ENCODE data around the gene ISX. TPM values are rescaled to one million over a fixed set of nuclear protein-coding genes. Genes with fewer than 3 reads are reported as not detected.

The ISX gene
- total and polyA plus RNA-seq, 2 donors (not counting 1 experiment from before 2014, with no cell fraction given), result not detected

DNA sequence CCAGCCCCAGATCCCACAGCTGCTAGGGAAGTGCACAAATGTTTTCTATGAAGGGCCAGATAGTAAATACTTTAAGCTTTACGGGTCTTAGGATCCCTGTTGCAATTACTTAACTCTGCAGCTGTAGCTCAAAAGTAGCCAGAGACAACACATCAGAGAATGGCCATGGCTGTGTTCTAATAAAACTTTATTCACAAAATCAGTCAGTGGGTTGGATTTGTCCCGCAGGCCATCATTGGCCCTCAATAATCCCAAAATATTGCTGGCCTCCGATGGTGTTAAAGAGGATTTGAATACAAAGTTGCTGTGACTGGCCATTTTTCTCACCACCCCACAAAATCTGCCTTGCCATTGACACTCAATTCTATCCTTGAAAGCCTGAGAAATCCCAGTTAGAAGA lies 49.6 kb downstream of the ISX start:
- intact Hi-C loops (cut with micrococcal nuclease), result no loop called here
- ATAC-seq (ENCODE audit: low read depth), result no peak
- H3K27me3 ChIP-seq (replicated peaks in 1 of 4; ENCODE audit: control extremely low read depth in 1 of 4, control insufficient read depth in 3 of 4, insufficient read depth in 4 of 4, low read length in 3 of 4), result peaks cover 0 to 3% (median 0%) of the 10 kb centered on the region in 4 experiments
- no peaks in the 10 kb centered on the region for H3K9me3 ChIP-seq (ENCODE audit: control extremely low read depth in 1 of 3, control insufficient read depth in 2 of 3, insufficient read depth in 1 of 3, low read length in 2 of 3)
- H3K4me1 ChIP-seq (ENCODE audit: control insufficient read depth in 2 of 2, insufficient read depth in 2 of 2, low read length in 2 of 2), result no peaks in the 10 kb centered on the region
- POLR2A ChIA-PET, result no interaction called here
- no peak for DNase-seq
- H3K4me1 Mint-ChIP-seq, result no peaks in the 10 kb centered on the region
- no peaks in the 10 kb centered on the region for H3K27me3 Mint-ChIP-seq
- H3K9me3 Mint-ChIP-seq (ENCODE audit: insufficient read depth), result no peaks in the 10 kb centered on the region
- no peak overlapping the region for H3K27ac Mint-ChIP-seq
- H2AFZ ChIP-seq (ENCODE audit: insufficient read depth, low read depth, low read length, poor library complexity, severe bottlenecking), result no peak overlapping the region
- TF ChIP-seq, protein P1, sequence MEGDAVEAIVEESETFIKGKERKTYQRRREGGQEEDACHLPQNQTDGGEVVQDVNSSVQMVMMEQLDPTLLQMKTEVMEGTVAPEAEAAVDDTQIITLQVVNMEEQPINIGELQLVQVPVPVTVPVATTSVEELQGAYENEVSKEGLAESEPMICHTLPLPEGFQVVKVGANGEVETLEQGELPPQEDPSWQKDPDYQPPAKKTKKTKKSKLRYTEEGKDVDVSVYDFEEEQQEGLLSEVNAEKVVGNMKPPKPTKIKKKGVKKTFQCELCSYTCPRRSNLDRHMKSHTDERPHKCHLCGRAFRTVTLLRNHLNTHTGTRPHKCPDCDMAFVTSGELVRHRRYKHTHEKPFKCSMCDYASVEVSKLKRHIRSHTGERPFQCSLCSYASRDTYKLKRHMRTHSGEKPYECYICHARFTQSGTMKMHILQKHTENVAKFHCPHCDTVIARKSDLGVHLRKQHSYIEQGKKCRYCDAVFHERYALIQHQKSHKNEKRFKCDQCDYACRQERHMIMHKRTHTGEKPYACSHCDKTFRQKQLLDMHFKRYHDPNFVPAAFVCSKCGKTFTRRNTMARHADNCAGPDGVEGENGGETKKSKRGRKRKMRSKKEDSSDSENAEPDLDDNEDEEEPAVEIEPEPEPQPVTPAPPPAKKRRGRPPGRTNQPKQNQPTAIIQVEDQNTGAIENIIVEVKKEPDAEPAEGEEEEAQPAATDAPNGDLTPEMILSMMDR (IDR thresholded peaks at IDR 0.05), result no peak
- TF ChIP-seq EZH2 (IDR thresholded peaks at IDR 0.05; ENCODE audit: borderline replicate concordance, insufficient read depth, low read depth, low read length, poor library complexity, severe bottlenecking), result no peak
- no peak overlapping the region for H3K9ac ChIP-seq (ENCODE audit: low read length)
- no peaks in the 10 kb centered on the region for H3K36me3 ChIP-seq (replicated peaks in 1 of 2; ENCODE audit: control extremely low read depth in 1 of 2, control insufficient read depth in 1 of 2, extremely low read depth in 1 of 2, insufficient read depth in 2 of 2, low read length in 1 of 2)
- H3K4me3 ChIP-seq (ENCODE audit: control extremely low read depth in 1 of 5, extremely low read depth in 1 of 5, insufficient read depth in 1 of 5, low read depth in 2 of 5, low read length in 4 of 5), result no peak overlapping the region
- H3K4me2 ChIP-seq (replicated peaks; ENCODE audit: low read depth, low read length, poor library complexity, severe bottlenecking), result no peak overlapping the region
- CTCF ChIA-PET, result no interaction called here
- no peak overlapping the region for H3K27ac ChIP-seq (ENCODE audit: low read length in 2 of 2)
- no peaks in the 10 kb centered on the region for H4K20me1 ChIP-seq (ENCODE audit: control insufficient read depth, insufficient read depth, low read length, poor library complexity, severe bottlenecking)
- H3K4me3 Mint-ChIP-seq, result no peak overlapping the region
- H3K79me2 ChIP-seq (ENCODE audit: control insufficient read depth, insufficient read depth, low read length), result no peaks in the 10 kb centered on the region
- no CpG with 5 or more reads among the region's 3 CpGs for WGBS (ENCODE audit: insufficient coverage)

DNA sequence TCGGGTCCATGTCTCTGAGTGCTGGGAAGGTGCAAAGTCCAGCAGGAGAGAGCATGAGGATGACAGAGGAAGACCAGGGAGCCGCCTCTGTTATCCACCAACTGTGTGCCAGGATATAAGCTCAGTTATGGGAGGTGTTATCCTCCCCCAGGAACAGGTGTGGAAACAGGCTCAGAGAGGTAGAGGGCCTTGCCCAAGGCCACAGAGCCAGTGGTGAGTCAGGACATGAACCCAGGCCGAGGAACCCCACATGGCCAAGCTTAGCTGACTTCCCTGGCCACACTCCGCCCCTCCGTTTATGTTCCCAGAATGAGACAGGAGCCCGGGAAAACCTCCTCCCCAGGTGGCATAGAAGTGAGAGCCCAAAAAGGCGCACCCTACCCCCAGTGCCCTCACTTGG lies 50.3 kb downstream of the ISX start:
- POLR2A ChIA-PET, result no interaction called here
- Histone ChIP-seq H3K4me2 (replicated peaks; ENCODE audit: low read depth, low read length, poor library complexity, severe bottlenecking) (no peak overlapping the region), H4K20me1 (ENCODE audit: control insufficient read depth, insufficient read depth, low read length, poor library complexity, severe bottlenecking) (no peaks in the 10 kb centered on the region), H3K4me3 (ENCODE audit: control extremely low read depth in 1 of 5, extremely low read depth in 1 of 5, insufficient read depth in 1 of 5, low read depth in 2 of 5, low read length in 4 of 5) (no peak overlapping the region), H3K27ac (ENCODE audit: low read length in 2 of 2) (no peak overlapping the region), H3K36me3 (replicated peaks in 1 of 2; ENCODE audit: control extremely low read depth in 1 of 2, control insufficient read depth in 1 of 2, extremely low read depth in 1 of 2, insufficient read depth in 2 of 2, low read length in 1 of 2) (no peaks in the 10 kb centered on the region), H3K9me3 (ENCODE audit: control extremely low read depth in 1 of 3, control insufficient read depth in 2 of 3, insufficient read depth in 1 of 3, low read length in 2 of 3) (no peaks in the 10 kb centered on the region), H3K9ac (ENCODE audit: low read length) (no peak overlapping the region), H3K79me2 (ENCODE audit: control insufficient read depth, insufficient read depth, low read length) (no peaks in the 10 kb centered on the region), H3K4me1 (ENCODE audit: control insufficient read depth in 2 of 2, insufficient read depth in 2 of 2, low read length in 2 of 2) (no peaks in the 10 kb centered on the region), H3K27me3 (replicated peaks in 1 of 4; ENCODE audit: control extremely low read depth in 1 of 4, control insufficient read depth in 3 of 4, insufficient read depth in 4 of 4, low read length in 3 of 4) (peaks cover 0 to 3% (median 0%) of the 10 kb centered on the region in 4 experiments), H2AFZ (ENCODE audit: insufficient read depth, low read depth, low read length, poor library complexity, severe bottlenecking) (no peak overlapping the region)
- CTCF ChIA-PET, result no interaction called here
- Mint-ChIP-seq H3K27ac (no peak overlapping the region), H3K9me3 (ENCODE audit: insufficient read depth) (no peaks in the 10 kb centered on the region), H3K27me3 (no peaks in the 10 kb centered on the region), H3K4me1 (no peaks in the 10 kb centered on the region), H3K4me3 (no peak overlapping the region)
- TF ChIP-seq, protein P1 (IDR thresholded peaks at IDR 0.05), result no peak
- no peak for TF ChIP-seq EZH2 (IDR thresholded peaks at IDR 0.05; ENCODE audit: borderline replicate concordance, insufficient read depth, low read depth, low read length, poor library complexity, severe bottlenecking)
- intact Hi-C loops (cut with micrococcal nuclease), result no loop called here
- no peak for ATAC-seq (ENCODE audit: low read depth)
- 76% methylated on average over 7 of the region's 7 CpGs for WGBS (ENCODE audit: insufficient coverage)
- no peak for DNase-seq
